ENCODE measurements around the gene FXYD7. TPM values are rescaled to one million over a fixed set of nuclear protein-coding genes. Genes with fewer than 3 reads are reported as not detected.

Gene FXYD7
- total and polyA plus RNA-seq, 2 donors from 2014 or later = 0.94 TPM; not detected in 1

DNA sequence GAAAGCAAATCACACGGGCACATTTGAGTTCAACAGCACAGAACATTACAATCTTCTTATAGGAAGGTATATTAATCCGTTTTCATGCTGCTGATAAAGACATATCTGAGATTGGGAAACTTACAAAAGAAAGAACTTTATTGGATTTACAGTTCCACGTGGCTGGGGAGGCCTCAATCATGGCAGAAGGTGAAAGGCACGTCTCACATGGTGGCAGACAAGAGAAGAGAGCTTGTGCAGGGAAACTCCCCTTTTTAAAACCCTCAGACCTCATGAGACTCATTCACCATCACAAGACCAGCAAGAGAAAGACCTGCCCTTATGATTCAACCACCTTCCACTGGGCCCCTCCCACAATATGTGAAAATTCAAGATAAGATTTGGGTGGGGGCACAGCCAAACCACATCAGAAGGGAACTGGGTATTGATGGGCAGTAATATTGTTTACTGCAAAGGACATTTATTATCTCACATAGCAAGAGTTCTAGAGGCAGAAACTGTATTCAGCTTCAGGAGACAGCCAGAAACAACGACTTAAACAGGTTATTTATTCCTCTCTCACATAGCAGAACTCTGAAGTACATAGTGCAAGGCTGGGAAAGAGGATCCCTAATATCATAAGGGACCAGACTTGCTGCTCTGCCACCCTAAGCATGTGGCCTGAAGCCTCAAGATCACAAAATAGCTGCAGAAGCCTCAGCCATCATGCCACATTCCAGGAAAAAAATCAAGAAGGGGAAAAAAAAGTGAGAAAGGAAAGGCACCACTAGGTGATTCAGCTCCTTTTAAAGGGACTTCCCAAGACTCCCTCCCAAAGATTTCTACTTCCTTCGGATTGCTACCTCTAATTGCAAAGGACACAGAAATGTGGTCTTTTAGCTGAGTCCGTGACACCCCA is 34.6 kb downstream of the FXYD7 start:
- TF ChIP-seq, protein P1, sequence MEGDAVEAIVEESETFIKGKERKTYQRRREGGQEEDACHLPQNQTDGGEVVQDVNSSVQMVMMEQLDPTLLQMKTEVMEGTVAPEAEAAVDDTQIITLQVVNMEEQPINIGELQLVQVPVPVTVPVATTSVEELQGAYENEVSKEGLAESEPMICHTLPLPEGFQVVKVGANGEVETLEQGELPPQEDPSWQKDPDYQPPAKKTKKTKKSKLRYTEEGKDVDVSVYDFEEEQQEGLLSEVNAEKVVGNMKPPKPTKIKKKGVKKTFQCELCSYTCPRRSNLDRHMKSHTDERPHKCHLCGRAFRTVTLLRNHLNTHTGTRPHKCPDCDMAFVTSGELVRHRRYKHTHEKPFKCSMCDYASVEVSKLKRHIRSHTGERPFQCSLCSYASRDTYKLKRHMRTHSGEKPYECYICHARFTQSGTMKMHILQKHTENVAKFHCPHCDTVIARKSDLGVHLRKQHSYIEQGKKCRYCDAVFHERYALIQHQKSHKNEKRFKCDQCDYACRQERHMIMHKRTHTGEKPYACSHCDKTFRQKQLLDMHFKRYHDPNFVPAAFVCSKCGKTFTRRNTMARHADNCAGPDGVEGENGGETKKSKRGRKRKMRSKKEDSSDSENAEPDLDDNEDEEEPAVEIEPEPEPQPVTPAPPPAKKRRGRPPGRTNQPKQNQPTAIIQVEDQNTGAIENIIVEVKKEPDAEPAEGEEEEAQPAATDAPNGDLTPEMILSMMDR (IDR thresholded peaks at IDR 0.05; ENCODE audit: borderline replicate concordance, extremely low read depth, insufficient read depth) = no peak
- DNase-seq = no peak
- Histone ChIP-seq H3K4me1 (ENCODE audit: control insufficient read depth in 2 of 3, insufficient read depth in 2 of 3, low read depth in 1 of 3, low read length in 3 of 3) (no peaks in the 10 kb centered on the region), H3K4me3 (ENCODE audit: low read length in 3 of 3) (no peak overlapping the region), H3K27ac (ENCODE audit: low read depth in 2 of 2, low read length in 2 of 2) (no peak overlapping the region), H3K36me3 (ENCODE audit: control insufficient read depth in 2 of 3, insufficient read depth in 3 of 3, low read length in 3 of 3) (no peaks in the 10 kb centered on the region), H3K9me3 (ENCODE audit: control insufficient read depth in 2 of 3, insufficient read depth in 1 of 3, low read length in 3 of 3) (no peaks in the 10 kb centered on the region), H3K27me3 (ENCODE audit: control insufficient read depth, insufficient read depth, low read length) (no peaks in the 10 kb centered on the region), H3K9ac (ENCODE audit: low read length in 3 of 3) (no peak overlapping the region)
- no peak for FAIRE-seq
- intact Hi-C loops (cut with DNase I) = no loop called here

DNA sequence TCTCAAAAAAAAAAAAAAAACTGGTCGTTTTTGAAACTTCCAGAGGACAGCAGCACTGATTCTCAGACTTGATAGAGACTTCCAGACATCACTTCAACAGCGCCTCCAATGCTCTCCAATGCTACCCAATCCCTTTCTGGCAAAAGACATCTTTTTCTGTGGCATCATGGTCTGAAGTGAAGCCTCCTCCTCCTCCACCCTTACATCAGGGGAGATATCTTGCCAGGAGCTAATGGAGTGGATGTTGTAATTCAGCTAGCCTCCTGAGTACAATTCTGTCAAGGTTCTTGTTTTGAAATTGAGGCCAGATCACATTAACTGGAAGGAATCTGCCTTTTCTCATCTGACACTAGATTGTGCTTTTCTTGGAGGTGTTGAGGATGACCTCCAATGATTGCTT is 35.6 kb downstream of the FXYD7 start:
- no peak for FAIRE-seq
- Histone ChIP-seq H3K27ac (ENCODE audit: low read depth in 2 of 2, low read length in 2 of 2) (no peak overlapping the region), H3K27me3 (ENCODE audit: control insufficient read depth, insufficient read depth, low read length) (no peaks in the 10 kb centered on the region), H3K4me1 (ENCODE audit: control insufficient read depth in 2 of 3, insufficient read depth in 2 of 3, low read depth in 1 of 3, low read length in 3 of 3) (no peaks in the 10 kb centered on the region), H3K9ac (ENCODE audit: low read length in 3 of 3) (no peak overlapping the region), H3K36me3 (ENCODE audit: control insufficient read depth in 2 of 3, insufficient read depth in 3 of 3, low read length in 3 of 3) (no peaks in the 10 kb centered on the region), H3K4me3 (ENCODE audit: low read length in 3 of 3) (no peak overlapping the region), H3K9me3 (ENCODE audit: control insufficient read depth in 2 of 3, insufficient read depth in 1 of 3, low read length in 3 of 3) (no peaks in the 10 kb centered on the region)
- TF ChIP-seq, protein P1 (IDR thresholded peaks at IDR 0.05; ENCODE audit: borderline replicate concordance, extremely low read depth, insufficient read depth) = no peak
- intact Hi-C loops (cut with DNase I) = no loop called here
- DNase-seq = no peak

DNA sequence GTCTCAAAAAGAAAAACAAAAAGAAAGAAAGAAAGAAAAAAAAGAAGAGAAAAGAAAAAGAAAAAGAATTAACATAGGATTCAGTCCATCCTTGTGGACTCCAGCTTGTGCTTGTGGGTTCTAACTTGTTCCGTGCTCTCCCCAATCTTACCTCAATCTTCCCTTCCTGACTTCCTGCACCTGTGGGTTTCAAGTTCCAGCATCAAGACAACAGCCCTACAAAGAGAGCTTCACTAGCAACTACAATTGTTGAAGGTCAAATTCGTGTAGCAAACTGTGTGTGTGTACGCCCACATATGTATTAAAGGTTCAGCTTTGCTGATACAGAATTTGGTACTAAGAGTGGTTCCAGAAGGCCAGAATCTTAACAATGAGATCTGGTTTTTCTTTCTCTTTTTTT is 36.8 kb downstream of the FXYD7 start:
- Histone ChIP-seq H3K4me1 (ENCODE audit: control insufficient read depth in 2 of 3, insufficient read depth in 2 of 3, low read depth in 1 of 3, low read length in 3 of 3) (no peaks in the 10 kb centered on the region), H3K4me3 (ENCODE audit: low read length in 3 of 3) (no peak overlapping the region), H3K27me3 (ENCODE audit: control insufficient read depth, insufficient read depth, low read length) (no peaks in the 10 kb centered on the region), H3K9me3 (ENCODE audit: control insufficient read depth in 2 of 3, insufficient read depth in 1 of 3, low read length in 3 of 3) (peaks cover 0 to 7% (median 0%) of the 10 kb centered on the region in 3 donors), H3K9ac (ENCODE audit: low read length in 3 of 3) (no peak overlapping the region), H3K27ac (ENCODE audit: low read depth in 2 of 2, low read length in 2 of 2) (no peak overlapping the region), H3K36me3 (ENCODE audit: control insufficient read depth in 2 of 3, insufficient read depth in 3 of 3, low read length in 3 of 3) (no peaks in the 10 kb centered on the region)
- intact Hi-C loops (cut with DNase I) = no loop called here
- TF ChIP-seq, protein P1 (IDR thresholded peaks at IDR 0.05; ENCODE audit: borderline replicate concordance, extremely low read depth, insufficient read depth) = no peak
- FAIRE-seq = no peak
- DNase-seq = no peak

Measured in kidney (tissue), 14 donors.